ENCODE results near the gene SORBS2. TPM values are rescaled to one million over a fixed set of nuclear protein-coding genes. Genes with fewer than 3 reads are reported as not detected.

Gene SORBS2
- total RNA-seq, 4 donors from 2014 or later, result 33.4 to 286 (median 47.6) TPM

DNA sequence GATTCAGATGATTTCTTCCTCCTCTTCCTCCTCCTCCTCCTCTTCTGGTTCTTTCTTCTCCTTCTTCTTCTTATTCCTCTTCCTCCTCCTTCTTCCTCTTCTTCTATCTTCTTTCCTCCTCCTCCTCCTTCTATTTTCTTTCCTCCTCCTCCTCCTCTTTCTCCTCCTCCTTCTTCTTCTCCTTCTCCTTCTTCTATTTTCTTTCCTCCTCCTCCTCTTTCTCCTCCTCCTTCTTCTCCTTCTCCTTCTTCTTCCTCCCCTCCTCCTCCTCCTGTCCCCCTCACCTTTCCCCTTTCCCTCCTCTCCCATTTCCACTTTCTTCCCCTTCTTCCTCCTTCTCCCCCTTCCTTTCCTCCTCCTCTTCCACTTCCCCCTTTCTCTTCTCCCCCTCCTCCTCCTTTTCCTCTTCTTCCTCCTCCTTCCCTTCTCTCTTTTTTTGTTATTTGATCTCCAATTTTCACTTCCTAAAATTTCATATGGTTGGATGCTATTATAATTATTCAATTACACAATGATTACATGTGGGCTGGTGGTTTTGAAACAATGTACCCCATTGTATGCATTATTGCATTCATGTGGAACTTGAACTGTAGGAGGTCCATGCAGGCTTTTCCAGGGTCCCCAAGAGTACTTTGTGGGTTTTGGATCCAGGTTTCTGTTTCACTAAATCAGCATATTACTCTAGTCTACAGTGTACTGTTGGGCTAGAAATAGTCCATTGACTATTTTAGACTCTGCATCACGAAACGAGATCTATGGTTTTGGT, 68.1 kb downstream of the SORBS2 start:
- no peak for DNase-seq
- 85 to 89% methylated on average over 2 of the region's 2 CpGs for WGBS, 2 donors
- H3K36me3 ChIP-seq, result no peaks in the 10 kb centered on the region
- intact Hi-C loops (cut with DNase I), result no loop called here
- no peak overlapping the region for H3K4me3 ChIP-seq
- no peak overlapping the region for H3K27ac ChIP-seq
- no peaks in the 10 kb centered on the region for H3K9me3 ChIP-seq
- no peaks in the 10 kb centered on the region for H3K27me3 ChIP-seq
- H3K4me1 ChIP-seq, result peaks cover 0 to 17% (median 5%) of the 10 kb centered on the region in 3 donors
- TF ChIP-seq, protein P1, sequence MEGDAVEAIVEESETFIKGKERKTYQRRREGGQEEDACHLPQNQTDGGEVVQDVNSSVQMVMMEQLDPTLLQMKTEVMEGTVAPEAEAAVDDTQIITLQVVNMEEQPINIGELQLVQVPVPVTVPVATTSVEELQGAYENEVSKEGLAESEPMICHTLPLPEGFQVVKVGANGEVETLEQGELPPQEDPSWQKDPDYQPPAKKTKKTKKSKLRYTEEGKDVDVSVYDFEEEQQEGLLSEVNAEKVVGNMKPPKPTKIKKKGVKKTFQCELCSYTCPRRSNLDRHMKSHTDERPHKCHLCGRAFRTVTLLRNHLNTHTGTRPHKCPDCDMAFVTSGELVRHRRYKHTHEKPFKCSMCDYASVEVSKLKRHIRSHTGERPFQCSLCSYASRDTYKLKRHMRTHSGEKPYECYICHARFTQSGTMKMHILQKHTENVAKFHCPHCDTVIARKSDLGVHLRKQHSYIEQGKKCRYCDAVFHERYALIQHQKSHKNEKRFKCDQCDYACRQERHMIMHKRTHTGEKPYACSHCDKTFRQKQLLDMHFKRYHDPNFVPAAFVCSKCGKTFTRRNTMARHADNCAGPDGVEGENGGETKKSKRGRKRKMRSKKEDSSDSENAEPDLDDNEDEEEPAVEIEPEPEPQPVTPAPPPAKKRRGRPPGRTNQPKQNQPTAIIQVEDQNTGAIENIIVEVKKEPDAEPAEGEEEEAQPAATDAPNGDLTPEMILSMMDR (IDR thresholded peaks at IDR 0.05), result no peak

DNA sequence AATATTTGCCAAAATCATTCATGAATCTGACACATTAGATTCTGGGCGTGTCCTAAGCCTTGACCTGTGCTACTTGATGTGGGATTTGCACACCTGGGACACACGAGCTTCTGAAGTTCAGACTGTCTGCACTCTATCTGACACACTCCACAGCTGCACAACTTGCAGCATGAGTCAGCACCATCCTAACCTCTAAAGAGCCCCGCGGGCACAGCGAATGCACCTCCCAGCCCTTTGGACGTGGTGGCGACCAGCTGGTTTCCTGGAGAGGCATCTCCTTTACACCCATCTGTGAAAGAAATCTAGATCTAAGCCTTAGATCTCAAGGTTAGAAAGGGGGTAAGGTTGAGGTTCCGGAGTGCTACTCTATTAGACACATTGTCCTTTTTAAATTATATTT, 69.2 kb downstream of the SORBS2 start:
- H3K9me3 ChIP-seq, result no peaks in the 10 kb centered on the region
- intact Hi-C loops (cut with DNase I), result no loop called here
- no peak overlapping the region for H3K27ac ChIP-seq
- H3K4me3 ChIP-seq, result no peak overlapping the region
- 45 to 48% methylated on average over 8 of the region's 8 CpGs for WGBS, 2 donors
- H3K4me1 ChIP-seq, result peaks cover 10 to 29% (median 13%) of the 10 kb centered on the region in 3 donors
- no peaks in the 10 kb centered on the region for H3K27me3 ChIP-seq
- H3K36me3 ChIP-seq, result no peaks in the 10 kb centered on the region
- DNase-seq, result no peak
- TF ChIP-seq POLR2A (IDR thresholded peaks at IDR 0.05), result no peak
- TF ChIP-seq, protein P1 (IDR thresholded peaks at IDR 0.05), result no peak

DNA sequence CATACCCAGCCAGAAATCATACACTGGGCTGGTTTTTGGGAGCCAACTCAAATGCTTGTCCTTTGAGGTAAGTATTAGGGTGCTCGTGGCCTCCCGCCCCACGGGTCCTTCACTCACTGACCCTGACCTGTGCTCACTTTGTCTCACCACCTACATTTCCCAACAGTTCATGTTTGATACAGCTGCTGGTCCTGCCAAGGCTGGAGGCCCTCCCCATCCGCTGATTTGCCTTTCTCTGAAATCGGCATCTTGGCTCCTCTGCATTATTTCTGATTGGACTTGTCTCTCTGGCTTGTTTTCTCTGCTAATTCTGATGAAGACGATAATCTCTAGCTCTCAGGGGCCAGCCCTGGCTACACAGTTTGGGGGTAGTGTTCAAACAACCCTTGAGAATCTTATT, 70.2 kb downstream of the SORBS2 start:
- intact Hi-C loops (cut with DNase I), result no loop called here
- no peaks in the 10 kb centered on the region for H3K27me3 ChIP-seq
- 84 to 87% methylated on average over 3 to 6 of the region's 6 CpGs for WGBS, 2 donors
- TF ChIP-seq POLR2A (IDR thresholded peaks at IDR 0.05), result no peak
- TF ChIP-seq, protein P1 (IDR thresholded peaks at IDR 0.05), result no peak
- H3K4me1 ChIP-seq, result peaks cover 17 to 39% (median 22%) of the 10 kb centered on the region in 3 donors
- H3K36me3 ChIP-seq, result no peaks in the 10 kb centered on the region
- DNase-seq, result no peak
- H3K27ac ChIP-seq, result no peak overlapping the region
- no peaks in the 10 kb centered on the region for H3K9me3 ChIP-seq
- H3K4me3 ChIP-seq, result no peak overlapping the region

DNA sequence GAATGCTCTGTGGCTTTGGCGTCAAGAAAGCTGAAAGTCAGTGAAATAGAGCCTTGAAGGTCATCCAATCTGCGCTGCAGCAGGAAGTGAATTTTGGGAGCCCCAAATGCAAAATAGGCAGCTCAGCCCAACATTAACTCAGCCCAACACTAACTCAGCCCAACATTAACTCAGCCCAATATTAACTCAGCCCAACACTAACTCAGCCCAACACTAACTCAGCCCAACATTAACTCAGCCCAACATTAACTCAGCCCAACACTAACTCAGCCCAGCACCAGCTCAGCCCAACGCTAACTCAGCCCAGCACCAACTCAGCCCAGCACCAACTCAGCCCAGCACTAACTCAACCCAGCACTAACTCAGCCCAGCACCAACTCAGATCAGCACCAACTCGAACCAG, 71.5 kb downstream of the SORBS2 start:
- no peaks in the 10 kb centered on the region for H3K27me3 ChIP-seq
- peaks cover 17 to 50% (median 25%) of the 10 kb centered on the region in 3 donors for H3K4me1 ChIP-seq
- DNase-seq, result no peak

DNA sequence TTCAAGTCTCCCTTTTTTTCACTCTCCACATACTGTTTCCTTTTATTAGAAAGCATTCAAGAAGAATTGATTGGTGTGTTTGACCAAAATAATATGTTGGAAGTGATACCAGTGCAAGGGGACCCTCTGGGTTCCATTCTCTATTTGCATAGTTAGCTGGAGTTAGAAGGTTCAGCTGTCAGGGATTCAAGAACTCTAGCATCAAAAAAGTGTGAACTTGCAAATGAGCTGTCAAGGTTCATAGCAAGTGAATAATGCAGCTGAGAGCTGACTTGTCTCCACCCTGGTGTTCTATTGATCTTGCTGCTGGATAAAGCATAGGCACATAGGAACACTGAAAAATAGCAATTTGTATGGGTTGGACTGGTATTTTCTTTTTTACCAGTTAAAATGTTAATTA, 73.2 kb downstream of the SORBS2 start:
- TF ChIP-seq POLR2A (IDR thresholded peaks at IDR 0.05), result no peak
- TF ChIP-seq, protein P1 (IDR thresholded peaks at IDR 0.05), result no peak
- H3K27ac ChIP-seq, result peak overlapping the region in 3 of 4 donors; percentile 3 to 83 (median 62)
- H3K36me3 ChIP-seq, result no peaks in the 10 kb centered on the region
- no peaks in the 10 kb centered on the region for H3K27me3 ChIP-seq
- intact Hi-C loops (cut with DNase I), result no loop called here
- H3K9me3 ChIP-seq, result no peaks in the 10 kb centered on the region
- H3K4me1 ChIP-seq, result peaks cover 17 to 57% (median 25%) of the 10 kb centered on the region in 3 donors
- no peak overlapping the region for H3K4me3 ChIP-seq
- no peak for DNase-seq

More for the DNA sequence above, 71.5 kb downstream of the SORBS2 start:
- H3K4me3 ChIP-seq, result no peak overlapping the region
- H3K9me3 ChIP-seq, result no peaks in the 10 kb centered on the region
- WGBS, 2 donors, result 83 to 88% methylated on average over 1 to 2 of the region's 4 CpGs
- intact Hi-C loops (cut with DNase I), result no loop called here
- no peaks in the 10 kb centered on the region for H3K36me3 ChIP-seq
- H3K27ac ChIP-seq, result peak overlapping the region in 1 of 4 donors; percentile 38
- TF ChIP-seq, protein P1 (IDR thresholded peaks at IDR 0.05), result no peak
- TF ChIP-seq POLR2A (IDR thresholded peaks at IDR 0.05), result no peak
